Natural killer cell (primary cell): ENCODE data around the gene FAM114A2. TPM values are rescaled to one million over a fixed set of nuclear protein-coding genes. Genes with fewer than 3 reads are reported as not detected.
A peak's percentile ranks its signal among the peaks of the same experiment; 100 is the strongest.

Source experiments
- ATAC-seq, 3 donors: fragments of 150-1000 bp in 2 of 3; fragments of 200-7000 bp in 1 of 3; cut with Tn5 transposase; 1 replicate in 1 of 3; 2 replicates in 2 of 3; pipeline ENCODE4 v1.10.0; 2021; ENCODE audit warnings: mild to moderate bottlenecking in 2 of 3, moderate library complexity in 2 of 3
- DNase-seq, 2 donors: peaks; one replicate each; pipeline versions ENCODE4 v3.0.0 to v3.0.0-alpha.2; 2013 to 2021; ENCODE audit warnings: mixed read lengths in 1 of 2
- H3K27ac ChIP-seq: one replicate; pipeline ENCODE4 v1.5.1; 2013; ENCODE audit warnings: mild to moderate bottlenecking, low read length
- H3K27me3 ChIP-seq: one replicate; pipeline ENCODE4 v1.6.1; 2013; ENCODE audit warnings: low read length; ENCODE audit not compliant: control insufficient read depth, insufficient read depth
- H3K36me3 ChIP-seq: one replicate; pipeline ENCODE4 v1.6.1; 2013; ENCODE audit warnings: low read length; ENCODE audit not compliant: control insufficient read depth, insufficient read depth
- H3K4me1 ChIP-seq: one replicate; pipeline ENCODE4 v1.6.1; 2013; ENCODE audit warnings: low read length; ENCODE audit not compliant: control insufficient read depth, insufficient read depth
- H3K4me3 ChIP-seq: one replicate; pipeline ENCODE4 v1.5.1; 2013; ENCODE audit warnings: low read length
- H3K9me3 ChIP-seq: one replicate; pipeline ENCODE4 v1.6.1; 2013; ENCODE audit warnings: low read length; ENCODE audit not compliant: control insufficient read depth, insufficient read depth
- H3K27ac Mint-ChIP-seq, 2 donors: one replicate each; pipeline ENCODE4 v1.8.0; 2022; ENCODE audit warnings: mild to moderate bottlenecking in 2 of 2, mixed read lengths in 2 of 2, moderate library complexity in 1 of 2
- H3K27me3 Mint-ChIP-seq, 2 donors: one replicate each; pipeline ENCODE4 v1.8.0; 2022; ENCODE audit warnings: low read depth in 2 of 2, mixed read lengths in 2 of 2
- H3K36me3 Mint-ChIP-seq: one replicate; pipeline ENCODE4 v1.8.0; 2022; ENCODE audit warnings: mixed read lengths
- H3K4me1 Mint-ChIP-seq, 2 donors: one replicate each; pipeline ENCODE4 v1.8.0; 2022; ENCODE audit warnings: mixed read lengths in 2 of 2
- H3K4me3 Mint-ChIP-seq: one replicate; pipeline ENCODE4 v1.8.0; 2022; ENCODE audit warnings: mild to moderate bottlenecking, moderate library complexity, mixed read lengths
- H3K9me3 Mint-ChIP-seq, 2 donors: one replicate each; pipeline ENCODE4 v1.8.0; 2022; ENCODE audit warnings: mixed read lengths in 2 of 2
- WGBS: methylation state at CpG from one replicate; pipeline ENCODE4 v1.1.7; 2013; ENCODE audit warnings: missing lambda C conversion rate; ENCODE audit not compliant: insufficient coverage; 5-methylcytosine and 5-hydroxymethylcytosine counted together
- intact Hi-C: fragments of 100-400 bp; cut with micrococcal nuclease; formaldehyde crosslinking; loops from one replicate; pipeline ENCODE4 v1.14.2; 2022
- total RNA-seq, 4 donors: library from RNA; stranded (reverse); fragments of 120-200 nt in 1 of 4; gene quantifications; one replicate each; pipeline versions ENCODE4 v1.2.3 to v1.2.4, GENCODE V29; 2013 to 2022
- TF ChIP-seq, protein P1 (sequence below): fragments of 200-600 bp; IDR thresholded peaks from one replicate; pipeline ENCODE4 v1.8.0; 2022; ENCODE audit warnings: antibody characterized with exemption

The FAM114A2 gene
- total RNA-seq, 3 donors from 2014 or later (not counting 1 experiment from before 2014, with no cell fraction given): 29.0 to 37.8 (median 29.4) TPM

DNA sequence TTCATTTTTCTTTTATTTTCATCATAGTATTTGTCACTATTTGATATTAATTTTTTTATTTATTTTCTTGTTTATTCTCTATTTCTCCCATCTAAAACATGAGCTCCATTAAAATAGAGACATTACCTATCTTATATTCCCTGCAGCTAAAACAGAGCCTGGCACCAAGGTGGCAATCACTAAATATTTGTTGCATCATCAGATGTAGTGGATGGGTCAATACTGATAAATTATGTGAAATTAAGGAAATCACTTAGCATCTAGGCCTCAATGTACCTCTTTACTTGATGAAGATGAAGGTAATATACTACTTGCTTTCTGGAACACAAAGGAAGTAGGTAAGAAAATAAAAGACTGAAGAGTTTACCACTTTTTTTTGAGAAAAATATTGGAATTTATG lies 24.7 kb upstream of the FAM114A2 start:
- Mint-ChIP-seq H3K36me3 (no peaks in the 10 kb centered on the region), H3K27ac (no peak overlapping the region), H3K4me3 (no peak overlapping the region), H3K27me3 (no peaks in the 10 kb centered on the region), H3K4me1 (peaks cover 17% of the 10 kb centered on the region in 2 donors), H3K9me3 (no peaks in the 10 kb centered on the region)
- no peak overlapping the region for H3K27ac ChIP-seq
- H3K27me3 ChIP-seq: no peaks in the 10 kb centered on the region
- DNase-seq: no peak
- ATAC-seq: no peak
- H3K4me1 ChIP-seq: peaks cover 14% of the 10 kb centered on the region
- TF ChIP-seq, protein P1, sequence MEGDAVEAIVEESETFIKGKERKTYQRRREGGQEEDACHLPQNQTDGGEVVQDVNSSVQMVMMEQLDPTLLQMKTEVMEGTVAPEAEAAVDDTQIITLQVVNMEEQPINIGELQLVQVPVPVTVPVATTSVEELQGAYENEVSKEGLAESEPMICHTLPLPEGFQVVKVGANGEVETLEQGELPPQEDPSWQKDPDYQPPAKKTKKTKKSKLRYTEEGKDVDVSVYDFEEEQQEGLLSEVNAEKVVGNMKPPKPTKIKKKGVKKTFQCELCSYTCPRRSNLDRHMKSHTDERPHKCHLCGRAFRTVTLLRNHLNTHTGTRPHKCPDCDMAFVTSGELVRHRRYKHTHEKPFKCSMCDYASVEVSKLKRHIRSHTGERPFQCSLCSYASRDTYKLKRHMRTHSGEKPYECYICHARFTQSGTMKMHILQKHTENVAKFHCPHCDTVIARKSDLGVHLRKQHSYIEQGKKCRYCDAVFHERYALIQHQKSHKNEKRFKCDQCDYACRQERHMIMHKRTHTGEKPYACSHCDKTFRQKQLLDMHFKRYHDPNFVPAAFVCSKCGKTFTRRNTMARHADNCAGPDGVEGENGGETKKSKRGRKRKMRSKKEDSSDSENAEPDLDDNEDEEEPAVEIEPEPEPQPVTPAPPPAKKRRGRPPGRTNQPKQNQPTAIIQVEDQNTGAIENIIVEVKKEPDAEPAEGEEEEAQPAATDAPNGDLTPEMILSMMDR: no peak
- intact Hi-C loops: no loop called here
- no peaks in the 10 kb centered on the region for H3K36me3 ChIP-seq
- no peaks in the 10 kb centered on the region for H3K9me3 ChIP-seq
- no peak overlapping the region for H3K4me3 ChIP-seq

DNA sequence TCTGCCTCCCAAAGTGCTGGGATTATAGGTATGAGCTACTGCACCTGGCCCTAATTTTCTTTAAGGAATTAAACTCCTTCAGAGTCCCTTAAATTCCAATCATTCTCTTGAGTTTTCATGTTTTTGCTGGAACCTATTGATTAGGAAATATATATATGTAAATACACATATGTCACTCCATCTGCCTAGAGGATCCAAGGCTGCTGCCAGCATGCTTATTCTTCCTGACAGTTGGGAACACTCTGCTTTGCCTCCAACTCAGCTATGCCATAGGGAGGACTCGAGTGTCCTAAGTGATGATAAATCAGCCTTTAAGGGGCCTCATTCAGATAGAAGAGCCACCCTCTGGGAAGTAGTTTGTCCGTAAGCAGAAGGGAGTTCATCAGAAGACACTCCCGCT lies 21.9 kb upstream of the FAM114A2 start:
- peaks cover 24 to 34% of the 10 kb centered on the region in 2 donors for H3K4me1 Mint-ChIP-seq
- Histone ChIP-seq H3K27ac (no peak overlapping the region), H3K36me3 (no peaks in the 10 kb centered on the region), H3K27me3 (no peaks in the 10 kb centered on the region), H3K4me3 (no peak overlapping the region), H3K9me3 (no peaks in the 10 kb centered on the region), H3K4me1 (peaks cover 14% of the 10 kb centered on the region)
- intact Hi-C loops: no loop called here
- H3K9me3 Mint-ChIP-seq: no peaks in the 10 kb centered on the region
- no peak overlapping the region for H3K27ac Mint-ChIP-seq
- no peak overlapping the region for H3K4me3 Mint-ChIP-seq
- TF ChIP-seq, protein P1: no peak
- no peaks in the 10 kb centered on the region for H3K36me3 Mint-ChIP-seq
- 98% methylated on average over 3 of the region's 3 CpGs for WGBS
- DNase-seq: no peak
- no peak for ATAC-seq
- H3K27me3 Mint-ChIP-seq: no peaks in the 10 kb centered on the region

GRCh38 chr5:154059583-154059982 lies 20.9 kb upstream of the FAM114A2 start:
- Mint-ChIP-seq H3K4me3 (no peak overlapping the region), H3K4me1 (peaks cover 24 to 34% of the 10 kb centered on the region in 2 donors), H3K27me3 (no peaks in the 10 kb centered on the region), H3K27ac (peak overlapping the region; percentile 71 to 77), H3K9me3 (no peaks in the 10 kb centered on the region), H3K36me3 (peaks cover 4% of the 10 kb centered on the region)
- no peak overlapping the region for H3K4me3 ChIP-seq
- peaks cover 3% of the 10 kb centered on the region for H3K36me3 ChIP-seq
- H3K27ac ChIP-seq: no peak overlapping the region
- no peaks in the 10 kb centered on the region for H3K9me3 ChIP-seq
- no peak for DNase-seq
- peak in 1 of 3 donors; percentile 5 for ATAC-seq
- TF ChIP-seq, protein P1: no peak
- intact Hi-C loops: no loop called here
- peaks cover 14% of the 10 kb centered on the region for H3K4me1 ChIP-seq
- 75% methylated on average over 4 of the region's 4 CpGs for WGBS
- H3K27me3 ChIP-seq: no peaks in the 10 kb centered on the region

- Mint-ChIP-seq H3K4me3 (peak overlapping the region; percentile 49), H3K27me3 (no peaks in the 10 kb centered on the region), H3K27ac (peak overlapping the region; percentile 71 to 77), H3K9me3 (no peaks in the 10 kb centered on the region), H3K4me1 (peaks cover 24 to 34% of the 10 kb centered on the region in 2 donors), H3K36me3 (peaks cover 7% of the 10 kb centered on the region)
- Histone ChIP-seq H3K36me3 (peaks cover 6% of the 10 kb centered on the region), H3K4me1 (peaks cover 14% of the 10 kb centered on the region), H3K4me3 (no peak overlapping the region), H3K9me3 (no peaks in the 10 kb centered on the region), H3K27ac (no peak overlapping the region), H3K27me3 (no peaks in the 10 kb centered on the region)
- intact Hi-C loops: no loop called here
- ATAC-seq (peak; percentile 29 to 75 (median 30)), DNase-seq (no peak)
- TF ChIP-seq, protein P1: no peak
- WGBS: 48% methylated on average over 6 of the region's 6 CpGs
Observed at GRCh38 chr5:154059039-154059430, 20.3 kb upstream of the FAM114A2 start.
